T-cell (primary cell): ENCODE data around the gene PHLDB3. TPM values are rescaled to one million over a fixed set of nuclear protein-coding genes. Genes with fewer than 3 reads are reported as not detected.
A peak's percentile ranks its signal among the peaks of the same experiment; 100 is the strongest.
"Not testable (repeated sequence)": the region's sequence is repeated elsewhere in the genome, so short reads cannot be mapped to it uniquely, and the experiment has no call there.

Experiments used
- ATAC-seq, 4 experiments: fragments of 200-7000 bp in 3 of 4; fragments of 150-1000 bp in 1 of 4; cut with Tn5 transposase; replicated peaks in 1 of 4; 1 replicate in 3 of 4; 2 replicates in 1 of 4; pipeline ENCODE4 v1.10.0; 2021; ENCODE audit warnings: moderate library complexity in 3 of 4, mild to moderate bottlenecking in 2 of 4, moderate number of reproducible peaks in 1 of 4
- CTCF ChIA-PET, 2 donors: fragments of 300-600 bp; sonication (Branson Sonifier 250); formaldehyde crosslinking; loops; one replicate each; lab custom pipeline; 2022; ENCODE audit warnings: antibody characterized with exemption in 2 of 2; lab: Charles Lee
- POLR2A ChIA-PET, 2 donors: fragments of 300-600 bp; sonication (Branson Sonifier 250); formaldehyde crosslinking; loops; one replicate each; lab custom pipeline; 2022; ENCODE audit warnings: antibody characterized with exemption in 2 of 2; lab: Charles Lee
- DNase-seq, 35 experiments: peaks; one replicate each; pipeline versions ENCODE4 v3.0.0 to v3.0.0-alpha.2; 2013 to 2023
- H3K27ac ChIP-seq: one replicate; pipeline ENCODE4 v1.5.1; 2013; ENCODE audit warnings: low read length
- H3K27me3 ChIP-seq, 2 experiments: replicated peaks in 1 of 2; 1 replicate in 1 of 2; 2 replicates in 1 of 2; pipeline versions ENCODE4 v1.6.1 to v1.7.0; 2013; ENCODE audit warnings: low read length in 1 of 2, mixed read lengths in 1 of 2; ENCODE audit not compliant: control insufficient read depth in 2 of 2, insufficient read depth in 2 of 2; ENCODE audit errors: extremely low read depth in 1 of 2
- H3K36me3 ChIP-seq, 2 donors: 1 replicate in 1 of 2; 2 replicates in 1 of 2; pipeline versions ENCODE4 v1.6.1 to v1.7.0; 2013; ENCODE audit warnings: low read length in 1 of 2; ENCODE audit not compliant: control insufficient read depth in 2 of 2, insufficient read depth in 1 of 2; ENCODE audit errors: extremely low read depth in 1 of 2
- H3K4me1 ChIP-seq, 2 experiments: 1 replicate in 1 of 2; 2 replicates in 1 of 2; pipeline versions ENCODE4 v1.6.1 to v1.7.0; 2013; ENCODE audit warnings: low read length in 2 of 2, mixed read lengths in 1 of 2; ENCODE audit not compliant: insufficient read depth in 2 of 2, control insufficient read depth in 1 of 2; ENCODE audit errors: extremely low read depth in 1 of 2
- H3K4me3 ChIP-seq, 2 donors: 1 replicate in 1 of 2; 2 replicates in 1 of 2; pipeline versions ENCODE4 v1.5.1 to v1.7.0; 2013; ENCODE audit warnings: mild to moderate bottlenecking in 2 of 2, low read length in 1 of 2, moderate library complexity in 1 of 2; ENCODE audit not compliant: control insufficient read depth in 1 of 2; ENCODE audit errors: extremely low read depth in 1 of 2
- H3K9me3 ChIP-seq: 2 replicates; pipeline ENCODE4 v1.7.0; 2013
- H3K27ac Mint-ChIP-seq, 2 donors: one replicate each; pipeline ENCODE4 v1.8.0; 2020 to 2021; ENCODE audit warnings: mild to moderate bottlenecking in 2 of 2, mixed read lengths in 2 of 2
- H3K27me3 Mint-ChIP-seq, 2 donors: one replicate each; pipeline ENCODE4 v1.8.0; 2021 to 2022; ENCODE audit warnings: mixed read lengths in 2 of 2
- H3K36me3 Mint-ChIP-seq: one replicate; pipeline ENCODE4 v1.8.0; 2021; ENCODE audit warnings: mixed read lengths
- H3K4me1 Mint-ChIP-seq, 3 donors: one replicate each; pipeline ENCODE4 v1.8.0; 2020 to 2022; ENCODE audit warnings: mixed read lengths in 3 of 3, mild to moderate bottlenecking in 1 of 3
- H3K4me3 Mint-ChIP-seq, 3 donors: one replicate each; pipeline ENCODE4 v1.8.0; 2020 to 2022; ENCODE audit warnings: mild to moderate bottlenecking in 3 of 3, mixed read lengths in 3 of 3, moderate library complexity in 3 of 3
- H3K9me3 Mint-ChIP-seq, 3 donors: one replicate each; pipeline ENCODE4 v1.8.0; 2020 to 2022; ENCODE audit warnings: mixed read lengths in 3 of 3
- WGBS: methylation state at CpG from one replicate; pipeline ENCODE4 v1.1.5; 2013; ENCODE audit warnings: missing lambda C conversion rate; ENCODE audit not compliant: insufficient coverage; 5-methylcytosine and 5-hydroxymethylcytosine counted together
- total RNA-seq, 35 experiments: library from RNA in 6 of 35; stranded (reverse) in 6 of 35; fragments of 120-200 nt in 1 of 35; gene quantifications; one replicate each; pipeline versions ENCODE4 v1.2.1 to v1.2.4 and lab custom pipeline; 2013 to 2026

Gene PHLDB3
- total RNA-seq, 5 donors from 2014 or later (not counting 1 experiment from before 2014, with no cell fraction given), result 39.4 to 61.0 (median 53.9) TPM

- Histone ChIP-seq H3K27ac (no peak overlapping the region), H3K4me1 (peaks cover 3 to 7% of the 10 kb centered on the region in 2 experiments), H3K9me3 (no peaks in the 10 kb centered on the region), H3K27me3 (no peaks in the 10 kb centered on the region), H3K36me3 (peaks cover 2 to 14% of the 10 kb centered on the region in 2 donors), H3K4me3 (no peak overlapping the region)
- Mint-ChIP-seq H3K9me3 (no peaks in the 10 kb centered on the region), H3K4me3 (no peak overlapping the region), H3K27me3 (no peaks in the 10 kb centered on the region), H3K4me1 (peaks cover 8 to 11% (median 11%) of the 10 kb centered on the region in 3 donors), H3K27ac (no peak overlapping the region), H3K36me3 (peaks cover 7% of the 10 kb centered on the region)
- WGBS, result no CpG with 5 or more reads among the region's 4 CpGs
- ATAC-seq (no peak), DNase-seq (no peak)
- POLR2A ChIA-PET, result interaction anchor here (0.6 to 1.6 kb wide), 4 partner anchors 8 to 86 kb away, joined by 3 to 7 read pairs (median 4); no protein-coding TSS in a partner anchor
- CTCF ChIA-PET, result interaction anchor here (0.6 to 3.5 kb wide), 10 partner anchors 10 to 91 kb away, joined by 3 to 84 read pairs (median 4); no protein-coding TSS in a partner anchor
These were observed 13.5 kb upstream of the PHLDB3 start for GRCh38 chr19:43518051-43518450.

- H3K27me3 Mint-ChIP-seq, H3K9me3 ChIP-seq, CTCF ChIA-PET, H3K27ac ChIP-seq, H3K27me3 ChIP-seq, H3K4me1 Mint-ChIP-seq, H3K4me1 ChIP-seq, ATAC-seq, H3K4me3 ChIP-seq, H3K4me3 Mint-ChIP-seq, DNase-seq, H3K27ac Mint-ChIP-seq, H3K9me3 Mint-ChIP-seq: not testable (repeated sequence)
- peaks cover 21% of the 10 kb centered on the region for H3K36me3 Mint-ChIP-seq
- peaks cover 11 to 30% of the 10 kb centered on the region in 2 donors for H3K36me3 ChIP-seq
- POLR2A ChIA-PET, result interaction anchor here in 1 of 2 donors (0.6 kb wide), 1 partner anchor 8 kb away, joined by 3 read pairs; no protein-coding TSS in a partner anchor
These were observed 7.9 kb upstream of the PHLDB3 start for GRCh38 chr19:43512399-43512798.

DNA sequence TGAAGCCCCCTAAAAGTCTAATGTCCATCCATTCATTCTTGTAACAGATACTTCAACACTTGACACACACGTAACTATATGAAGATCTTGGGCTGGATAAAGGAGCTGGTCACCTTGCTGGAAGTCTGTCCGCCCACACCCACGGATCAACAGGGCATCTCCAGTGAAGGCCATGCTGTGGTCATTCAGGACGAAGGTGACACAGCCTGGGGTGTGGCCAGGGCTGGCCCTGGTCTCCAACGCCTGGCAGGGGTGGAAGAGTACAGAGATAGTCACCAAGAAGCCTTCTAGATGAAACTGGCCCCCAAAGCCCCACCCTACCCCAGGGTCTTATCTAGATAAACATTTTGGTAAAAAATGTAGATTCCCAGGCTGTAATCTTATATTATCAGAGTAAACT lies 6.8 kb upstream of the PHLDB3 start:
- Histone ChIP-seq H3K36me3 (peaks cover 11 to 30% of the 10 kb centered on the region in 2 donors), H3K4me3 (no peak overlapping the region), H3K9me3 (no peaks in the 10 kb centered on the region), H3K4me1 (no peaks in the 10 kb centered on the region), H3K27me3 (no peaks in the 10 kb centered on the region), H3K27ac (no peak overlapping the region)
- Mint-ChIP-seq H3K4me3 (no peak overlapping the region), H3K4me1 (no peaks in the 10 kb centered on the region), H3K27ac (no peak overlapping the region), H3K9me3 (no peaks in the 10 kb centered on the region), H3K36me3 (peaks cover 21% of the 10 kb centered on the region), H3K27me3 (no peaks in the 10 kb centered on the region)
- no peak for DNase-seq
- 86% methylated on average over 1 of the region's 5 CpGs for WGBS
- CTCF ChIA-PET, result no interaction called here
- POLR2A ChIA-PET, result no interaction called here
- ATAC-seq, result no peak

GRCh38 chr19:43510713-43511112 lies 6.2 kb upstream of the PHLDB3 start:
- no peaks in the 10 kb centered on the region for H3K27me3 ChIP-seq
- H3K4me1 ChIP-seq, result peaks cover 0 to under 1% of the 10 kb centered on the region in 2 experiments
- H3K9me3 ChIP-seq, result no peaks in the 10 kb centered on the region
- H3K36me3 ChIP-seq, result peaks cover 11 to 30% of the 10 kb centered on the region in 2 donors
- H3K4me3 ChIP-seq, result no peak overlapping the region
- ChIA-PET CTCF (no interaction called here), POLR2A (interaction anchor here in 1 of 2 donors (0.6 kb wide), 1 partner anchor 82 kb away, joined by 3 read pairs; no protein-coding TSS in a partner anchor)
- no peak for ATAC-seq
- Mint-ChIP-seq H3K4me1 (peaks cover 0 to 5% (median 4%) of the 10 kb centered on the region in 3 donors), H3K9me3 (no peaks in the 10 kb centered on the region), H3K36me3 (peaks cover 21% of the 10 kb centered on the region), H3K27me3 (no peaks in the 10 kb centered on the region), H3K27ac (no peak overlapping the region), H3K4me3 (no peak overlapping the region)
- WGBS, result 100% methylated on average over 4 of the region's 9 CpGs
- no peak overlapping the region for H3K27ac ChIP-seq
- DNase-seq, result no peak

GRCh38 chr19:43507880-43508279 lies 3.3 kb upstream of the PHLDB3 start:
- no peaks in the 10 kb centered on the region for H3K27me3 Mint-ChIP-seq
- H3K36me3 ChIP-seq, result peaks cover 11 to 28% of the 10 kb centered on the region in 2 donors
- ATAC-seq (no peak), DNase-seq (no peak)
- POLR2A ChIA-PET, result interaction anchor here in 1 of 2 donors (0.7 kb wide), 1 partner anchor 106 kb away, joined by 3 read pairs; no protein-coding TSS in a partner anchor
- H3K4me3 ChIP-seq, result no peak overlapping the region
- no CpG with 5 or more reads among the region's 2 CpGs for WGBS
- CTCF ChIA-PET, result interaction anchor here (0.6 to 0.7 kb wide), 4 partner anchors 10 to 52 kb away, joined by 3 to 7 read pairs (median 5); no protein-coding TSS in a partner anchor
- H3K36me3 Mint-ChIP-seq, result peaks cover 21% of the 10 kb centered on the region
- H3K4me1 ChIP-seq, result peaks cover 2 to 23% of the 10 kb centered on the region in 2 experiments
- no peak overlapping the region for H3K4me3 Mint-ChIP-seq
- H3K9me3 Mint-ChIP-seq, result no peaks in the 10 kb centered on the region
- H3K27ac ChIP-seq, result no peak overlapping the region
- H3K9me3 ChIP-seq, result no peaks in the 10 kb centered on the region
- H3K27me3 ChIP-seq, result no peaks in the 10 kb centered on the region
- peak overlapping the region in 1 of 2 donors; percentile 48 for H3K27ac Mint-ChIP-seq
- H3K4me1 Mint-ChIP-seq, result peaks cover 22 to 27% (median 22%) of the 10 kb centered on the region in 3 donors

DNA sequence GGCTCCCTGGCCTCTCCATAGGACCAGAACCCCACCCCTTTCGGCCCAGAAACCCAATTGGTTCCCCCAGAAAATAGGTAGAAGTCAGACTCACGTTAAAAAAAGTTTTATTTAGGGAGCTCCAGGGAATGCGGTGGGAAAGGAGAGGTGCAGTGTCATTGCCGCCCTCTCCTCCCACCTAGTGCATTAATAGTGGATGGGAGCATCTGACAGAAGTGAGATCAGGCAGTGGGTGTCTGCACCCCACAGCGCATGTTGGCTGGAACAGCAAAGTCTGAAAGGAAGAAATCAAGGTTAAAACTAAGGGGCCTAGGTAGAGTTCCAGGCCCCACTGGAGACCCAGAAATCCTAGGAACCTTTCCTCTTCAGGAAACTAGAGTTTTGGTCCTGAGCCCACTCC lies 2.1 kb upstream of the PHLDB3 start:
- CTCF ChIA-PET, result no interaction called here
- peaks cover 13 to 28% of the 10 kb centered on the region in 2 donors for H3K36me3 ChIP-seq

More for the DNA sequence above, 2.1 kb upstream of the PHLDB3 start:
- 92% methylated on average over 2 of the region's 5 CpGs for WGBS
- Histone ChIP-seq H3K27ac (no peak overlapping the region), H3K4me3 (no peak overlapping the region), H3K9me3 (no peaks in the 10 kb centered on the region), H3K27me3 (no peaks in the 10 kb centered on the region), H3K4me1 (peaks cover 2 to 34% of the 10 kb centered on the region in 2 experiments)
- H3K4me3 Mint-ChIP-seq, result no peak overlapping the region
- peak overlapping the region in 1 of 2 donors; percentile 84 for H3K27ac Mint-ChIP-seq
- no peak for ATAC-seq
- H3K27me3 Mint-ChIP-seq, result no peaks in the 10 kb centered on the region
- no peak for DNase-seq
- peaks cover 30 to 36% (median 30%) of the 10 kb centered on the region in 3 donors for H3K4me1 Mint-ChIP-seq
- no peaks in the 10 kb centered on the region for H3K9me3 Mint-ChIP-seq
- POLR2A ChIA-PET, result no interaction called here
- H3K36me3 Mint-ChIP-seq, result peaks cover 21% of the 10 kb centered on the region
